Effector CD4-positive, alpha-beta T cell (primary cell): ENCODE data around the gene SHISA9.

Source experiments
- DNase-seq: peaks from one replicate; pipeline ENCODE4 v3.0.0-alpha.2; 2020

The SHISA9 gene

DNA sequence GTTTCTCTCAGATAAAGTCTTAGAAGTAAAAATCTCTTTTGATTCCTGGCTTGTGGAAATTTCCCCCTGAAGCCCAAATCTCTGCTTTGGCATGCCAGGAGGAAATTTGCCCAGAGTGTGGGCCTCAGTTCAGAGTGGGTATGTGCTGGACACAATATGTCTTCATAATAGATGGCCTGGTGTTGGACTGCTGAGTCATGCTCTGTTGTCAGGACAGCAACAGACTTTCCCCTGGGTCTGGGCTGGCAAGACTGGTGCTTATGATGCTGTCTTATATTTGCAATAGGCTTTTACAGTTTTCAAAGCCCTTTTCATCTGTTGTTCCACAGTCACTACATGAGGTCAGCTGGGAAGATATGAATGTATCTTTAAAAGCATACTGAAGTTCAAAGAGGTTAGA lies 57.0 kb downstream of the SHISA9 start:
- no peak for DNase-seq

- DNase-seq: no peak
These were observed 57.7 kb downstream of the SHISA9 start for GRCh38 chr16:12959072-12959471.

DNA sequence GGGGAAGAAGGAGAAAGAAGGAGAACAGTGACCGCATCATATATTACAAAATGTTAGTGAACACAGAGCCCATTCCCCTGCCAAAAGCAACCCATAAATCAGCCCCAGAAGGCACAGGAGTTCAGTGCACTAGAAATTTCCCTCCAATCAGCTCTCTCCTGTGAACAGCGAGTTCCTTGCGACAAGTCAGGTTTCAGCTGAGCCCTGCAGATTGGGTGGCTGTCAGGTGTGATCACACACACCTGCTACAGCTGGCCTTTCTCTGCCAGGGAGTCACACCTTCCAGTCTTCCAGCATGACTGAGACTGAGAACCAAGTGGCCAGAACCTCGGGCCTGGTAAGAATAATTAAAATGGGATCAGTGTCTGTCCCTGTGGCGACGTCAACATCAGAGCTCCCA lies 60.2 kb downstream of the SHISA9 start:
- DNase-seq: no peak

DNA sequence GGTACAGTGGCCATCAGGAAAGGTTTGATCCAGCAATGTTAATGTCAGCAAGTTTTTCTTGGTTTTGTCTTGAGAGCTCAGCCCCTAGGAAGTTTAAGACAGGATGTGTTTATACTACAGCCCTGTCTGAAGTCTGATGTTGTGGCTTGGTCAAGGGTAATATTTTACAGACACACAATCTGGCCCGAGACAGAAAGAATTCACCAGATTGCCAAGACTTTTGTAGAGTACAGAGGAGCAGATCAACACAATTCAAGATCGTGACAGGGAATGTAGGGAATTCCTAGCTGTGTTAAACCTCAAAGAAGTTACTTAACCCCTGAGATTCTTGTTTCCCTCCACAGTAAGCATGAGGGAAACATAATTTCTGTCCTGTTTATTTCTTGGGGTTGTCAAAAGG lies 63.1 kb downstream of the SHISA9 start:
- no peak for DNase-seq

- DNase-seq: no peak
These were observed 63.9 kb downstream of the SHISA9 start for GRCh38 chr16:12965274-12965804.

GRCh38 chr16:12971241-12971640 lies 69.8 kb downstream of the SHISA9 start:
- DNase-seq: no peak

DNA sequence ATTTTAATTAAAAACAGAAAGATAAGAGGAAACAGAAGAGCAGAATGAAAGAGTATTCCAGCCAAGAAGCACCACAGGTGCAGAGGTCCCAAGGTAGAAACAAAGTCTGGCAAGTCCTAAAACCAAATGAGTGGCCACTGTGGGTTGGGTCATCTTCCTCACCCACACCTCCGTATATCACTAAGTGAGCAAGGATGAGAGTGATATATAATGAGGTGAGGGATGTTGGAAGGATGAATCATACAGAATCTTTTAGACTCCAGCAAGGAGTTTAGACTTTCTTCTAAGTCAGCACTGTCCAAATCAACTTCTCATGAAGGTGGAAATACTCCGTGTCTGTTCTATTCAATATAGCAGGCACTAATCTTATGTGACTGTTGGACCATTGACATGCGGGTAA lies 70.8 kb downstream of the SHISA9 start:
- no peak for DNase-seq

- no peak for DNase-seq
These were observed 74.4 kb downstream of the SHISA9 start for GRCh38 chr16:12975766-12976165.

GRCh38 chr16:12976496-12976895 lies 75.1 kb downstream of the SHISA9 start:
- DNase-seq: no peak

DNA sequence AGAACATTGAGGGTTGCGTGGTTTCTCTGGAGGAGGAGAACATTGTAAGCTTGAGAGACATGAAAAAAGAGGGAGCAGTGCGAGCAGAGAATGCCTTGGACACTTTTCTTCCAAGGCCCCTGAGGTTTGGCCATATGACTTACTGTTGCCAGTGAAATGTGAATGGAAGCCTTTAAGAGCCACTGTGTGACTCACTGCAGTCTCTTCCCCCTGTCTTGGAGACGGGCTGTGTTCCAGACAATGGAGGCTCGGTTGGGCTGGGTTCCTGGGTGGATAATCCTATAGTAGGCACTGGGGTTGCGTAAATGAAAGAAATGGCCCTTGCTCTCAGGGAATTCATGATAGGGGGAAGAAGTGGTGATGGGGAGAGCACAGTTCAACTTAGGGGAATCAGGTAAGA lies 75.5 kb downstream of the SHISA9 start:
- DNase-seq: no peak

- DNase-seq: no peak
These were observed 84.1 kb downstream of the SHISA9 start for GRCh38 chr16:12985516-12985915.

- DNase-seq: no peak
These were observed 86.7 kb downstream of the SHISA9 start for GRCh38 chr16:12988071-12988470.

GRCh38 chr16:12992066-12992465 lies 90.7 kb downstream of the SHISA9 start:
- no peak for DNase-seq

DNA sequence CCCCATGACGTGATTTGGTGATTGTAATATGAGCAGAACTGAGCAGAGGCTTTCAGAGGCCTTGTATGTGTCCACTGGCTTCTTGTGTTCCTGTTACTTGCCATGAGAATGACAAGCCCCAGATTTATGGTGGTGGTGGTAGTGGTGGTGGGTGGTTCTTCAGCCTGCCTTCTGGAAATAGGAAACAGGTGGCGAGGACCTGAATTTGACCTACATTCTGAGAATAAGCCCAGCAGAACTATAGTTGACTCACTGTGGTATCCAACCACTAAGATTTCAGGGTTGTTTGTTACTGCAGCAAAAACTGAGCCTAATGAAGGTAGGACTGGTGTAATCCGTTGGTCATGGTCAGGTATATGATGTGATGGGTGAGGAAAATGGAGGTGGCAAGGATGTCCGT lies 93.0 kb downstream of the SHISA9 start:
- DNase-seq: no peak

DNA sequence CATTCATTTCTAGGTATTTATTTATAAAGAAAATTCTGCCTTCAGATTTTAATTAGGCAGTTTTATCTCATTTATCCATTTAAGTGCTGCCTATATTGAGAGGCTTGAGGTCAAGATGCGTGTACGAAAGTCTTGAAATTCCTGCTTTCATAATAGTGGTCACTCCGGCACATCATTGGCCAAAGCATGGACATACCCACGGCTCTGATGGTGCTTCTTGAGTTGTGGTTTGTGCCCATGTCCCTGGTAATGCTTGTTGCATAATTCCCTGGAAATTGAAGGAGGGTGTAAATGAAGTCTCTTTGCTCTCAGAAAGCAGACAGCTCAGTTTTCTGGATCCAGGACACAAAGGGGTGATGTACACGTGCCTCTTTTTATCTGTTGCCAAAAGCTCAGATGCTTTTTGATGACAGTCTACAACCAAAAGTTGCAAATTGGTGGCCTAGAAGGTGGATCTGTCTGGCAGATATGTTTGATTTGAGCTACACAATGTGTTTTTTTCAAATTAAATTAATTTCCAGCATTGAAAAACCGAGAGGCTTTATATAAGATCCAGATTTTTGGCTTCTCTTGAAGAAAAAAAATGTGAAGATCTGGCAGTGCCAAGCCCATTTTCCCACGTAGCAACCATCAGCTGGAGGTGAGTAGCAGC lies 94.4 kb downstream of the SHISA9 start:
- no peak for DNase-seq

- DNase-seq: no peak
These were observed 97.1 kb downstream of the SHISA9 start for GRCh38 chr16:12998361-12999085.

DNA sequence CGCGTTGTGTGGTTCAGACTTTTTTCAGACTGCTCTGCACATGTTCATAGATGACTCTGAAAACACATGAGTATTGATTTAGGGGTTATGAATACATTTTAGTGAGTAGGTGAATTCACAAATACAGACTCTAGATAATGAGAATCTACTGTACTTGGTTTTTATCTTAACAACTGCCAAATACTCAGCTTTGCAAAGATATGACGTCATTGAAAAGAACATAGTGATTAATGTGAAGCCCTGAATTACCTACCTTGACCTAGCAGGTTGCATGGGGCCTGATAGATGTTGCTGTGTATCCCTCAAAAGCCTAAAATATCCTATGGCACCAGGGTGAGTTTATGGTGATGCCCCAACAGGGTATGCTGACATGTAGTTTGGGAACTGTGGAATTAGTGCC lies 98.0 kb downstream of the SHISA9 start:
- DNase-seq: no peak

DNA sequence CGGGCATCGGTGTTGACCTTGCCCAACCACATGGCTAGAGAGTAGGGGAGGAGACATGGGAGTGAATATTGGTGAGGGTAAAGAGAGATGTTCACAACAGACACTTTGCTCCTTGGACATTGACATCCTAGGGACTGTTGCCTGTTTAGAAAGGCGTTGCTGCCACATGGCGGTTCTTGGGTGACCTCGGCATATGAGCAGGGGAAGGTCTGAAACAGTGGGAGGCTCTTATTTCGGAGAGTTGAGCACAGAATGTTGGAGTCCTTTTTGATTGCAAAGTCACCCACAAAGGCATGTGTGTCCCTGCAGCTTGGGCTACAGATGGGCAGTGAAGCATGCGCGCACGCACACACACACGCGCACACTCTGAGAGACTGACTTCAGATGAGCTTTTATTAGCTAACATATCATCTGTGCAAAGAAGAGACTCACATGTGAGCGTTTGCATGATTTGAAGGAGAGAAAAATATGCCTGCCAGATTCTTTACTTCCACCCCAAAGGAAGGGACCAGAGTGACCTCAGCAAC lies 104.4 kb downstream of the SHISA9 start:
- DNase-seq: no peak

DNA sequence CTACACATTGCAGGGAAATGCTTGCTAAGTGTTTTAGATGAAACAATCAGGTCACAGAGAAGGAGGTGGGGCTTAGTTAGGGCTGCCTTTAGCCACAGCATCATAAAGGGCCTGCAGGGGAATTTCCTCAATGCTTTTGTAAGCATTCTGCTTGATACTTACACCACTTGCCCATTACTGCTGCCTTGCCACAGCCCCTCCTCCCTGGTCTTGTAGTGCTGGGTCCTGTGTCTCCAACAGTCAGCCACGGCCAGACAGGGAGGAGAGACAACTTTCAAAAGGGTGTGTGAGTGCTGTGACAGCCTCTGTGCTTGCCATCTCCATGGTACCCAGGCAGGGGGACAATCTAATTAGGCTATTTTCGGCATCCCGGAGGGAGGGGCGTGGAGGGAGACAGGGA lies 111.2 kb downstream of the SHISA9 start:
- no peak for DNase-seq

GRCh38 chr16:13013043-13013442 lies 111.6 kb downstream of the SHISA9 start:
- DNase-seq: no peak

GRCh38 chr16:13014476-13014875 lies 113.1 kb downstream of the SHISA9 start:
- DNase-seq: no peak

DNA sequence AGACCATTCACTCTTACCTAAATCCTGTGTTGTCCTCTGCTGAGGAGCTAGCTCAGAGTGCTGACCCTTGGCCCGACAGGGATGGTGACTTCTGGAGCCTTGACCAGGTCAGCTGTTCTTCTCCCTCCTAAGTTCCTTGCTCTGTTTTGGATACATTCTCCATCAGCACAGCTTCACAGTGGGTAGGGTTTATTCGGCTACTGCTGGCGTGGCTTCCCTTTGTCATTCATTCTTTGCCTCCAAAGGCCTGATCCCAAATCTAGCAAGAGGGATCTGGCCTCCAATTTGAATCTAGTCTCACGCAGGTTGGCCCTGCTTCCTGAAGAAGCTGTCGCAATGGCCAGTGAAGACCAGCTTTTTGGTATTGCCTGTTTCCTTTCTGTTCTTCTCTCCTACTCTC lies 116.6 kb downstream of the SHISA9 start:
- DNase-seq: no peak

DNA sequence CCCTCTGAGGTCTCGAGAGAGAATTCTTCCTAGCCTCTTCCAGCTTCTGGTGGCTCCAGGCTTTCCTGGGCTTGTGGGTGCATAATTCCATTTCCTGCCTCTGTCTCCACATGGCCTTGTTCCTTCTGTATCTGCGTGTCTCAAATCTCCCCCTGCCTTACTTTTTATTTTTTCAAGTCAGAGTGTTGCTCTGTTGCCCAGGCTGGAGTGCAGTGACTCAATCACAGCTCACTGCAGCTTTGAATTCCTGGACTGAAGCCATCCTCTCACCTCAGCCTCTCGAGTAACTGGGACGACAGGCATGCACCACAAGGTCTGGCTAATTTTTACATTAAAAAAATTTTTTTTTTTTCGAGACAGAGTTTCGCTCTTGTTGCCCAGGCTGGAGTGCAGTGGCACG lies 120.6 kb downstream of the SHISA9 start:
- DNase-seq: no peak

GRCh38 chr16:13029786-13030185 lies 128.4 kb downstream of the SHISA9 start:
- DNase-seq: no peak
